GF-D8 (cell line): ENCODE results near the gene SMIM38.
"Not testable (repeated sequence)": the region's sequence is repeated elsewhere in the genome, so short reads cannot be mapped to it uniquely, and the experiment has no call there.

Source experiments
- DNase-seq: peaks from one replicate; lab custom pipeline; 2025; lab: John Stamatoyannopoulos, UW

Gene SMIM38

GRCh38 chr11:69122326-69122629 lies 33.5 kb upstream of the SMIM38 start:
- DNase-seq, result no peak

- no peak for DNase-seq
These were observed 32.9 kb upstream of the SMIM38 start for GRCh38 chr11:69122630-69123431.

GRCh38 chr11:69123593-69124545 lies 31.9 kb upstream of the SMIM38 start:
- no peak for DNase-seq

GRCh38 chr11:69125861-69126260 lies 29.9 kb upstream of the SMIM38 start:
- DNase-seq, result no peak

GRCh38 chr11:69126286-69126685 lies 29.4 kb upstream of the SMIM38 start:
- no peak for DNase-seq

- no peak for DNase-seq
These were observed 28.5 kb upstream of the SMIM38 start for GRCh38 chr11:69127081-69127850.

- no peak for DNase-seq
These were observed 27.9 kb upstream of the SMIM38 start for GRCh38 chr11:69127884-69128283.

GRCh38 chr11:69129053-69129452 lies 26.7 kb upstream of the SMIM38 start:
- DNase-seq, result no peak

- DNase-seq, result no peak
These were observed 26.1 kb upstream of the SMIM38 start for GRCh38 chr11:69129647-69130046.

GRCh38 chr11:69130654-69131053 lies 25.1 kb upstream of the SMIM38 start:
- DNase-seq, result no peak

- DNase-seq, result no peak
These were observed 24.6 kb upstream of the SMIM38 start for GRCh38 chr11:69131121-69131566.

GRCh38 chr11:69131644-69132300 lies 24.0 kb upstream of the SMIM38 start:
- DNase-seq, result no peak

GRCh38 chr11:69132301-69132670 lies 23.4 kb upstream of the SMIM38 start:
- DNase-seq, result no peak

- no peak for DNase-seq
These were observed 22.5 kb upstream of the SMIM38 start for GRCh38 chr11:69133251-69133650.

GRCh38 chr11:69134182-69134581 lies 21.6 kb upstream of the SMIM38 start:
- DNase-seq, result not testable (repeated sequence)

GRCh38 chr11:69134957-69135356 lies 20.8 kb upstream of the SMIM38 start:
- no peak for DNase-seq

- DNase-seq, result no peak
These were observed 20.0 kb upstream of the SMIM38 start for GRCh38 chr11:69135420-69136363.

- no peak for DNase-seq
These were observed 19.3 kb upstream of the SMIM38 start for GRCh38 chr11:69136471-69136870.

GRCh38 chr11:69137151-69137844 lies 18.4 kb upstream of the SMIM38 start:
- DNase-seq, result no peak

- no peak for DNase-seq
These were observed 17.5 kb upstream of the SMIM38 start for GRCh38 chr11:69138265-69138664.
